Sigmoid colon (tissue), 7 donors: ENCODE results near the gene PRKG1. TPM values are rescaled to one million over a fixed set of nuclear protein-coding genes. Genes with fewer than 3 reads are reported as not detected.
"Not testable (repeated sequence)": the region's sequence is repeated elsewhere in the genome, so short reads cannot be mapped to it uniquely, and the experiment has no call there.

Experiments used
- DNase-seq: peaks from one replicate; pipeline ENCODE4 v3.0.0-alpha.2; 2019
- H3K27ac ChIP-seq, 4 donors: fragments of 200-600 bp; sonication (generic); one replicate each; pipeline ENCODE4 v1.5.1; 2016 to 2019; ENCODE audit warnings: mild to moderate bottlenecking in 1 of 4
- H3K27me3 ChIP-seq, 3 donors: fragments of 200-600 bp; sonication (generic); one replicate each; pipeline ENCODE4 v1.5.1; 2019; ENCODE audit warnings: mild to moderate bottlenecking in 1 of 3
- H3K36me3 ChIP-seq, 4 donors: fragments of 200-600 bp; sonication (generic); one replicate each; pipeline ENCODE4 v1.5.1; 2016 to 2019
- H3K4me1 ChIP-seq, 4 donors: fragments of 200-600 bp; sonication (generic); one replicate each; pipeline ENCODE4 v1.5.1; 2017 to 2019
- H3K4me3 ChIP-seq, 4 donors: fragments of 200-600 bp; sonication (generic); one replicate each; pipeline ENCODE4 v1.5.1; 2017 to 2019; ENCODE audit warnings: mild to moderate bottlenecking in 2 of 4, moderate library complexity in 1 of 4
- H3K9me3 ChIP-seq, 4 donors: fragments of 200-600 bp in 3 of 4; sonication (generic) in 3 of 4; one replicate each; pipeline versions ENCODE4 v1.5.1 to v1.6.1; 2013 to 2019
- EP300 ChIP-seq, 4 donors: sonication (generic); formaldehyde crosslinking; IDR thresholded peaks; one replicate each; pipeline ENCODE4 v1.6.1; 2017; ENCODE audit warnings: antibody characterized with exemption in 4 of 4
- POLR2A ChIP-seq, 2 donors: fragments of 450-650 bp; IDR thresholded peaks; one replicate each; pipeline ENCODE4 v1.6.1; 2016; ENCODE audit warnings: antibody characterized with exemption in 2 of 2, mild to moderate bottlenecking in 2 of 2, moderate library complexity in 2 of 2
- POLR2AphosphoS5 ChIP-seq, 4 donors: sonication (generic); formaldehyde crosslinking; IDR thresholded peaks; one replicate each; pipeline ENCODE4 v1.6.1; 2017; ENCODE audit warnings: antibody characterized with exemption in 4 of 4
- WGBS, 2 donors: extraction: QIAGEN DNeasy Blood & Tissue Kit; methylation state at CpG; one replicate each; pipeline ENCODE4 v1.1.7; 2013; 5-methylcytosine and 5-hydroxymethylcytosine counted together
- intact Hi-C: fragments of 100-400 bp; cut with DNase I; formaldehyde crosslinking; loops from one replicate; pipeline ENCODE4 v1.15.1; 2023
- polyA plus RNA-seq, 3 donors: library from polyadenylated mRNA; stranded (reverse); fragments of 200-250 nt; gene quantifications; one replicate each; pipeline ENCODE4 v1.2.3, GENCODE V29; 2013
- total RNA-seq, 4 donors: library from RNA; depleted of rRNA; stranded (reverse); fragments of >200 nt; gene quantifications; one replicate each; pipeline ENCODE4 v1.1.0, GENCODE V29; 2016
- TF ChIP-seq, protein P1 (sequence below), 4 experiments: fragments of 450-650 bp in 3 of 4; fragments of 200-600 bp in 1 of 4; IDR thresholded peaks; one replicate each; pipeline ENCODE4 v1.5.1; 2016 to 2019; ENCODE audit warnings: antibody characterized with exemption in 4 of 4, mild to moderate bottlenecking in 3 of 4, moderate library complexity in 2 of 4
- donor health status: healthy with polysubstance abuse.
- donor health status: Bipolar disorder and iron deficiency.
- donor health status: healthy.

PRKG1 gene
- total and polyA plus RNA-seq, 7 donors = 3.7 to 92.9 (median 60.2) TPM

GRCh38 chr10:51327432-51327831 is 253.1 kb downstream of the PRKG1 start:
- no peak overlapping the region for H3K4me3 ChIP-seq
- H3K36me3 ChIP-seq = no peaks in the 10 kb centered on the region
- DNase-seq = no peak
- no peak overlapping the region for H3K27ac ChIP-seq
- peaks cover 0 to 1% (median 0%) of the 10 kb centered on the region in 4 donors for H3K4me1 ChIP-seq
- H3K9me3 ChIP-seq = no peaks in the 10 kb centered on the region
- intact Hi-C loops = no loop called here
- 19 to 67% methylated on average over 1 of the region's 1 CpG for whole genome bisulfite sequencing, 2 donors
- TF ChIP-seq POLR2A (IDR thresholded peaks at IDR 0.05) (no peak), EP300 (IDR thresholded peaks at IDR 0.05) (no peak), POLR2AphosphoS5 (IDR thresholded peaks at IDR 0.05) (no peak)
- TF ChIP-seq, protein P1, sequence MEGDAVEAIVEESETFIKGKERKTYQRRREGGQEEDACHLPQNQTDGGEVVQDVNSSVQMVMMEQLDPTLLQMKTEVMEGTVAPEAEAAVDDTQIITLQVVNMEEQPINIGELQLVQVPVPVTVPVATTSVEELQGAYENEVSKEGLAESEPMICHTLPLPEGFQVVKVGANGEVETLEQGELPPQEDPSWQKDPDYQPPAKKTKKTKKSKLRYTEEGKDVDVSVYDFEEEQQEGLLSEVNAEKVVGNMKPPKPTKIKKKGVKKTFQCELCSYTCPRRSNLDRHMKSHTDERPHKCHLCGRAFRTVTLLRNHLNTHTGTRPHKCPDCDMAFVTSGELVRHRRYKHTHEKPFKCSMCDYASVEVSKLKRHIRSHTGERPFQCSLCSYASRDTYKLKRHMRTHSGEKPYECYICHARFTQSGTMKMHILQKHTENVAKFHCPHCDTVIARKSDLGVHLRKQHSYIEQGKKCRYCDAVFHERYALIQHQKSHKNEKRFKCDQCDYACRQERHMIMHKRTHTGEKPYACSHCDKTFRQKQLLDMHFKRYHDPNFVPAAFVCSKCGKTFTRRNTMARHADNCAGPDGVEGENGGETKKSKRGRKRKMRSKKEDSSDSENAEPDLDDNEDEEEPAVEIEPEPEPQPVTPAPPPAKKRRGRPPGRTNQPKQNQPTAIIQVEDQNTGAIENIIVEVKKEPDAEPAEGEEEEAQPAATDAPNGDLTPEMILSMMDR (IDR thresholded peaks at IDR 0.05) = no peak
- no peaks in the 10 kb centered on the region for H3K27me3 ChIP-seq

DNA sequence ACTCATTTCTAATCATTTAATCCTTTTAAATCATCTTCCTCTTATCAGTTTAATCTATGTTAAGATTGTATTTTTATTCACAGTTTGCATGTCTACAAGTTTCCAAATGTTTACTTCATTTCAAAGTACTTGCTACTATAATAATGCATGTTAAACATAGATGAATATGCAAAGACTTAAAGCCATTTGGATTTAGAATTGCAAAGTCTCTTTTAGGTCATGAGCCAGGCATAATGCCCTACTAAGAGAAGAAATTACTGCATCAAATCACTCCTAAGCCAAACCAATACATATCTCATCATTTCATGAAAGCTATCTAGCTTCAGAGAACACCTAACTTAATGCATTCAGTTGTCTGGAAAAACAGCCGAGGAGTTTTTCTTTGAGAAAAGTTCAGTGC is 266.1 kb downstream of the PRKG1 start:
- intact Hi-C loops = no loop called here
- no peak overlapping the region for H3K27ac ChIP-seq
- H3K9me3 ChIP-seq = no peaks in the 10 kb centered on the region
- no peaks in the 10 kb centered on the region for H3K27me3 ChIP-seq
- no peak overlapping the region for H3K4me3 ChIP-seq
- no peaks in the 10 kb centered on the region for H3K36me3 ChIP-seq
- TF ChIP-seq POLR2AphosphoS5 (IDR thresholded peaks at IDR 0.05) (no peak), POLR2A (IDR thresholded peaks at IDR 0.05) (no peak), EP300 (IDR thresholded peaks at IDR 0.05) (no peak)
- TF ChIP-seq, protein P1 (IDR thresholded peaks at IDR 0.05) = no peak
- H3K4me1 ChIP-seq = peaks cover 0 to 7% (median 2%) of the 10 kb centered on the region in 4 donors
- DNase-seq = no peak
- WGBS, 2 donors = 92 to 97% methylated on average over 1 of the region's 1 CpG

GRCh38 chr10:51340845-51341610 is 266.7 kb downstream of the PRKG1 start:
- WGBS, 2 donors = 39 to 61% methylated on average over 4 of the region's 4 CpGs
- Histone ChIP-seq H3K27ac (no peak overlapping the region), H3K4me3 (no peak overlapping the region), H3K9me3 (no peaks in the 10 kb centered on the region), H3K27me3 (no peaks in the 10 kb centered on the region), H3K4me1 (peaks cover 0 to 7% (median 2%) of the 10 kb centered on the region in 4 donors), H3K36me3 (no peaks in the 10 kb centered on the region)
- intact Hi-C loops = no loop called here
- DNase-seq = no peak
- TF ChIP-seq, protein P1 (IDR thresholded peaks at IDR 0.05) = no peak
- no peak for TF ChIP-seq EP300 (IDR thresholded peaks at IDR 0.05)
- no peak for TF ChIP-seq POLR2AphosphoS5 (IDR thresholded peaks at IDR 0.05)
- no peak for TF ChIP-seq POLR2A (IDR thresholded peaks at IDR 0.05)

DNA sequence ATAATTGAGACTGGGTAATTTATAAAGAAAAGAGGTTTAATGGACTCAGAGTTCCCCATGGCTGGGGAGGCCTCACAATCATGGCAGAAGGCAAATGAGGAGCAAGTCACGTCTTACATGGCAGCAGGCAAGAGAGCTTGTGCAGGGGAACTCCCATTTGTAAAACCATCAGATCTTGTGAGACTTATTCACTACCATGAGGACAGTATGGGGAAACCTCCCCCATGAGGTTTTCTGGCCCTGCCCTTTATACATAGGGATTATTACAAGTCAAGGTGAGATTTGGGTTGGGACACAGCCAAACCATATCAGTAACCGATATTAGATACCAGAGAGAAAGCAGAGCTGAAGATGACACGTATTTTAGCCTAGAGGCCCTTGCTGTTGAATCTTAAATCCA is 267.5 kb downstream of the PRKG1 start:
- WGBS, 2 donors = 84 to 86% methylated on average over 3 of the region's 3 CpGs
- intact Hi-C loops, H3K27me3 ChIP-seq, DNase-seq, H3K4me3 ChIP-seq, H3K27ac ChIP-seq, H3K36me3 ChIP-seq, H3K4me1 ChIP-seq, H3K9me3 ChIP-seq: not testable (repeated sequence)

GRCh38 chr10:51342381-51342780 is 268.1 kb downstream of the PRKG1 start:
- Histone ChIP-seq H3K27me3 (no peaks in the 10 kb centered on the region), H3K9me3 (no peaks in the 10 kb centered on the region), H3K4me3 (no peak overlapping the region), H3K4me1 (peaks cover 0 to 7% (median 2%) of the 10 kb centered on the region in 4 donors), H3K27ac (no peak overlapping the region), H3K36me3 (no peaks in the 10 kb centered on the region)
- TF ChIP-seq POLR2A (IDR thresholded peaks at IDR 0.05) (no peak), EP300 (IDR thresholded peaks at IDR 0.05) (no peak), POLR2AphosphoS5 (IDR thresholded peaks at IDR 0.05) (no peak)
- TF ChIP-seq, protein P1 (IDR thresholded peaks at IDR 0.05) = no peak
- WGBS, 2 donors = 95 to 99% methylated on average over 1 of the region's 1 CpG
- intact Hi-C loops = no loop called here
- DNase-seq = no peak
